ENCODE measurements around the gene KAZALD1. TPM values are rescaled to one million over a fixed set of nuclear protein-coding genes. Genes with fewer than 3 reads are reported as not detected.

Gene KAZALD1
- polyA plus RNA-seq, 1 donor from 2014 or later, result 1.6 TPM

- no peak overlapping the region for H3K4me2 ChIP-seq (ENCODE audit: low read length)
- no peak overlapping the region for H3K4me3 ChIP-seq (ENCODE audit: low read length)
- no peaks in the 10 kb centered on the region for H4K20me1 ChIP-seq (ENCODE audit: insufficient read depth)
- no peak overlapping the region for H3K9ac ChIP-seq (ENCODE audit: low read length)
- H3K27me3 ChIP-seq (ENCODE audit: insufficient read depth, low read depth, low read length), result peaks cover 55% of the 10 kb centered on the region
- H3F3A ChIP-seq (ENCODE audit: insufficient read depth, low read length, poor library complexity, severe bottlenecking), result no peaks in the 10 kb centered on the region
- TF ChIP-seq CTCF (IDR thresholded peaks at IDR 0.05; ENCODE audit: poor library complexity, severe bottlenecking), result no peak
- no peak for TF ChIP-seq REST (IDR thresholded peaks at IDR 0.05; ENCODE audit: borderline replicate concordance)
- TF ChIP-seq TAF1 (IDR thresholded peaks at IDR 0.05; ENCODE audit: low read depth), result no peak
- no peaks in the 10 kb centered on the region for H3K36me3 ChIP-seq (ENCODE audit: insufficient read depth, low read length)
- H2AFZ ChIP-seq (ENCODE audit: low read depth, low read length), result no peak overlapping the region
- H3K9me2 ChIP-seq (ENCODE audit: insufficient read depth, low read length), result no peaks in the 10 kb centered on the region
- H3K9me3 ChIP-seq (ENCODE audit: low read length), result no peaks in the 10 kb centered on the region
- no peak overlapping the region for H3K27ac ChIP-seq (ENCODE audit: low read length)
- H3K79me2 ChIP-seq (replicated peaks; ENCODE audit: insufficient read depth, low read length), result no peaks in the 10 kb centered on the region
Observed at GRCh38 chr10:101016814-101017213, 45.0 kb upstream of the KAZALD1 start.

- Histone ChIP-seq H3F3A (ENCODE audit: insufficient read depth, low read length, poor library complexity, severe bottlenecking) (no peaks in the 10 kb centered on the region), H3K9me2 (ENCODE audit: insufficient read depth, low read length) (no peaks in the 10 kb centered on the region), H3K4me2 (ENCODE audit: low read length) (no peak overlapping the region), H3K27ac (ENCODE audit: low read length) (no peak overlapping the region), H4K20me1 (ENCODE audit: insufficient read depth) (no peaks in the 10 kb centered on the region), H3K9me3 (ENCODE audit: low read length) (no peaks in the 10 kb centered on the region), H3K79me2 (replicated peaks; ENCODE audit: insufficient read depth, low read length) (no peaks in the 10 kb centered on the region), H3K36me3 (ENCODE audit: insufficient read depth, low read length) (no peaks in the 10 kb centered on the region), H2AFZ (ENCODE audit: low read depth, low read length) (no peak overlapping the region), H3K27me3 (ENCODE audit: insufficient read depth, low read depth, low read length) (peaks cover 55% of the 10 kb centered on the region), H3K9ac (ENCODE audit: low read length) (no peak overlapping the region), H3K4me3 (ENCODE audit: low read length) (no peak overlapping the region)
- TF ChIP-seq CTCF (IDR thresholded peaks at IDR 0.05; ENCODE audit: poor library complexity, severe bottlenecking) (no peak), SMC3 (conservative IDR thresholded peaks at IDR 0.05; ENCODE audit: poor library complexity) (no peak), RAD21 (conservative IDR thresholded peaks at IDR 0.05) (no peak), TAF1 (IDR thresholded peaks at IDR 0.05; ENCODE audit: low read depth) (no peak), MXI1 (conservative IDR thresholded peaks at IDR 0.05; ENCODE audit: poor library complexity, severe bottlenecking) (no peak), EP300 (conservative IDR thresholded peaks at IDR 0.05; ENCODE audit: poor library complexity, severe bottlenecking) (no peak), POLR2AphosphoS5 (IDR thresholded peaks at IDR 0.05) (no peak), REST (IDR thresholded peaks at IDR 0.05; ENCODE audit: borderline replicate concordance) (no peak), EZH2 (IDR thresholded peaks at IDR 0.05; ENCODE audit: borderline replicate concordance, insufficient read depth, low read length, poor library complexity, severe bottlenecking) (no peak)
Observed at GRCh38 chr10:101018118-101018599, 43.6 kb upstream of the KAZALD1 start.
